OCI-M1 (cell line): ENCODE results near the gene CA5B.
"Not testable (repeated sequence)": the region's sequence is repeated elsewhere in the genome, so short reads cannot be mapped to it uniquely, and the experiment has no call there.

Experiments
- DNase-seq: peaks from one replicate; lab custom pipeline; 2025; lab: John Stamatoyannopoulos, UW

Gene CA5B

DNA sequence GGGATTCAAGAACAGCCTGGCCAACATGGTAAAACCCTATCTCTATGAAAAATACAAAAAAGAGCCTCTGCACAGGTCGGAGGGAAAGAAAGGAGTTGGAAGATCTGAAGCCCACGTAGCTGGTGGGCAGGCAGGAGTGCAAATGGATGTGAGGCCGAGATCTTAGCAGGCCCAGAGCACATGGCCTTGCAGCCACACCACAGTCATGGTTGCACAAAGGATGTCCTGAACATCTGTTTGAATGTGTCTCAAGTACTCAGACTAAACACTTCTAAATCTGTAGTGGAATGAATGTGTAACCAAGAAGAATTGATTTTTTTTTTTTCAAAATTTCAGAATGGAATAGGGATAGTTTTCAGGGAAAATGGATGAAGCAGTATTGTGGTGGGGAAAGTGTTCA is 10.8 kb downstream of the CA5B start:
- DNase-seq: no peak

GRCh38 chrX:15749642-15750610 is 11.9 kb downstream of the CA5B start:
- DNase-seq: no peak

- no peak for DNase-seq
These were observed 12.6 kb downstream of the CA5B start for GRCh38 chrX:15750611-15751154.

DNA sequence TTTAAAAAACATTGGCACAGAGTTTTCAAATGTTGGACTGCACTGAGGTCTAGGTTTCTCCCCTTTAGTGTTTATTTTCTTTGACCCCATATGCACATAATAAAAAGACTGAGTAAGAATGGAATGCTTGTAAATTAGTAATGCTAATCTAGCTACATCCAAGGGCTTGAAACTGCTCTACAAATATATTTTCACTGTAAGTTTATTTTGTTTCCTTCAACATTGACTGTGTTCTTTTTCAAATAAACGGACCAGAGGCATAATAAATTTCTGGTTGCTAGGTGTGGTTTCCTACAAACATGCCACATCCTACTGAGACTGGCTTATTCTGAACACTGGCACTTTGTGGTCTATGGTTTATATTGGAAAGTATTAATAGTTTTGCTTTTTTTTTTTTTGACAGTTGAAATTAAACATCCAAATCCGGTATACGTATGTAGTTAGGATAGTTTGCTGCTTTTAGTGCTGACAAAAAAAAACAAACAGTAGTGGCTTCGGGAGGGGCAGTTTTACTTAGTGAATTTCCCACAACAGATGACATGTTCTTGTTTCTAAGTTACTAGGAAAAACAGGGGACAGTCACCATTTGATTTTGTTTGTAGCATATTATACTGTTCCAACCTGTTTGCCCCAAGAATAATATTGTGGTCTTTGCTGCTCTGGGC is 13.2 kb downstream of the CA5B start:
- DNase-seq: no peak

DNA sequence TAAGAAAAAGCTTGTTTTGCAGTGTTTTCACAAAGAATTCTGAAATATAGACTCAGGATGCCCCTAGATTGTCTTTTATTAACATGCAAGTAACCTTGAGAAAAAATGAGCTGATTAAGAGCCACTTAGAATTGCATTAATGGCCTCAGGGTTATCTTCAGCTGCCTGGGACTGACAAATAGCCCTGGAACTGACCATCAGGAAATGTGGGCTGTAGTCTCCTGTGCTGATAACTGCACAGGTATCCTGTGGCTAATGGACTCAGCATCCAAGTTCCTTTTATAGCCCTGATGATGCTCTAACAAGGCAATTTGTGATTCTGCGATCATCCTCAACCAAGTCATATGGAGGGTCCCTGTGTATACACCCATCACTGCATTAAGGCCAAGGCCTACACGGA is 17.0 kb downstream of the CA5B start:
- no peak for DNase-seq

- DNase-seq: no peak
These were observed 20.1 kb downstream of the CA5B start for GRCh38 chrX:15758140-15758539.

DNA sequence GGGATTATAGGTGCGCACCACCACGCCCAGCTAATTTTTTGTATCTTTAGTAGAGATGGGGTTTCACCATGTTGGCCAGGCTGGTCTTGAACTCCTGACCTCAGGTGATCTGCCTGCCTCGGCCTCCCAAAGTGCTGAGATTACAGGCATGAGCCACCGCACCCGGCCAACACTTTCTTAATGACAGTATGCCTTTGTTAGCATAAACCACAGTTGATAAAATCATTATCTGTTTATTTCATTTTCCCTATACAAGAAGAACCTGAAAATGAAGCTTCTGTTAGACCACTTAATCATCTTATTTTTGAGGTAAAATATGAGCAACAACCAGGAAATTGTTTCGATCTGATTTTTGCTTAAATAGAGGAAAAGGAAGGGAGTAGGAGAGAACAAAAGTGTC is 21.8 kb downstream of the CA5B start:
- DNase-seq: not testable (repeated sequence)

GRCh38 chrX:15761564-15762191 is 23.6 kb downstream of the CA5B start:
- DNase-seq: peak; percentile 47

GRCh38 chrX:15769300-15769954 is 31.4 kb downstream of the CA5B start:
- DNase-seq: no peak

DNA sequence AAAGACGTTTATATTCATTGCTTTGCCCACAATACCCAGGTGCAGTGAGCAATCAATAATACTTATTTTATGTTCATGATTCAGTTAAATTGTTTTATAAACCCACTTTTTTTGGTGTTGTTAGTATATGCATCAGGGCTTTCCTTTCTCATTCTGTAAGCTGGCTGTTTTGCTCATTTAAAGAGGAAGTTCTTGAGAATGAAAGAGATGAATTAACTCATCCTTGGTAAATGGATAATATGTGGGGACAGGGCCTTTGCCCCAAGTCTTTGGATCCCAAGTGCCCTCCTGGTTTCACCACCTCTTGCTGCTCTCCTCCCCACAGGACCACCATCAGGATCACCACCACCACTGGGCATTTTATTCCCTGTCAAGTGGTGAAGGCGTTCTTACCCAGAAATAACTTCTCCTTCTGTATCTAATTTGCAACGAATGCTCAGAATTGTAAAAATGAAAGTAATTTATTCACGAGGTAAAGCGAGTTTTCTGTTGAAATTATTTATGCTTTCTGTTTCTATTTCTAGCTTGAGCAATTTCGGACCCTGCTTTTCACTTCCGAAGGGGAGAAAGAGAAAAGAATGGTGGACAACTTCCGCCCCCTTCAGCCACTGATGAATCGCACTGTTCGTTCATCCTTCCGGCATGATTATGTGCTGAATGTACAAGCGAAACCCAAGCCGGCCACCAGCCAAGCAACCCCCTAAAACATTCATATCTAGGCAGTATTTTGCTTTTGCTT is 44.1 kb downstream of the CA5B start:
- peak; percentile 78 for DNase-seq

DNA sequence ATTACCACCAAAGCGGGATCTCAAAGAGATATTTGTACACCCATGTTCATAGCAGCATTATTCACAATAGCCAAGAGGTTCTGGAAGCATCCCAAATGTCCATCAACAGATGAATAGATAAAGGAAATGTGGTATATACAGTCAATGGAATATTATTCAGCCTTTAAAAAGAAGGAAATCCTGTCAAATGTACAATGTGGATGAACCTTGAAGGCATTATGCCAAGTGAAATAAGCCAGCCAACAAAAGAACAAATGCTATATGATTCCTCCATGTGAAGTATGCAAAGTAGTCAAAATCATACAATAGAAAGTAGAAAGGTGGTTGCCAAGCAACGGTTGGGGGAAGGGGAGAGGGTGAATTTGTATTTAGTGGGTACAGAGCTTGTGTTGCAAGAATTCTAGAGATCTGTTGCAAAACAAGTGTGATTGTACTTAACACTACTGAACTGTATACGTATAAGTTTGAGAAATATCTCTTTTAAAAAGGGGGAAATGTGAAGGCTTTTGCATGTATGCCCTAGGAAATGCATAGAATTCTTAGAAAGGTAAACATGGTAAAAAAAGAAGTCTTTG is 47.2 kb downstream of the CA5B start:
- DNase-seq: no peak

DNA sequence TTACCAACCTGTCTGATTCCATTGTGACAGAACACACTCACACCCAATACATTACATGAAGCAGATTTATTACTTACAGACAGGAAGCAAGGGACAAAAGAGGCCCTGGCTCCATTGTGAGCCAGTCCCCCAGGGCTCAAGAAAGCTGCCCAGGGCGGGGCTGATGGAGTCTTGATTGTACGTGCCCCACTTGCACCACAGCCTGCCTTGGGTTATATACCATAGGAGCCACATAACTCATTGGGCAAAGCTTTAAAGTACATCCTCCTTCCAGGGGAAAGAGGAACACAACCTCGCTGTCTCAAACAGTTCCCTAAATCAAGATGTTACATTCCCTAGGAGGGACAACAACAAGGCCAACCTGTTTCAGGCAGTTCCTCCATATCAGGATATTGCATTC is 48.8 kb downstream of the CA5B start:
- no peak for DNase-seq

DNA sequence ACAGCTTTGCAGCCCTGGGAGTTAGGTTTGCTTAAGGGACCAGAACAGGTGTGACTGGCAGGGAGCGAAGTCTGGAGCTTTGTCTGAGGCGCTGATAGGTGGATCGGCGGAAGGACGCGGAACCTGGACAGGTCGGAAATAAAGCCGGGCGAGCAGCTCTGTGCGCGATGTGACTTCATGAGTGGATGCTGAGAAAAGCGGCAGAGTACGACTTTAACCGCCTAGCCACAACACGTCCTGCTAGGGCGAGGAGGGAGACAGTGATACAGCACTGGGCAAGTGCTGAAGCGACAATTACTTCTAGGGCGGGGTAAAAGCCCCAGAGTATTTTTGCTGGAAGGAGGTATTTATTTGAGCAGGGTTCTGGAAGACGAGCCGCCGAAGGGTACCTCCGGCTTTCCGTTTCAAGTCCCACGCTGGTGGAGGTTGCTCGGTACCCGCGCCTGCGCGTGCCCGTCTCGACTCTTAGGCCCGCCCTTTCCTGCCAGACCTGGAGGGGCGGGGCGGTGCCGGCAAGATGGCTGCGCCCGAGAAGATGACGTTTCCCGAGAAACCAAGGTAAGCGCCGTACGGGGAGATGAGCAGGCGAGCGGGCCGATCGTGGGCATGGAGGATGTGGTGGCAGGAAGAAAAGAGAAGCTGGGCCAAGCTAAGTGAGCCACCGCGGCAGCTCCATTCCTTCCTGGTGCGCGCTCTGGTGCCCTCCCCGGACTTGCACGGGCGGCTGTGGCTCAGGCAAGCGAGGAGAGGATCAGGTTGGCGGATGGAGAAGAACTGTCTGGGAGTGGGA is 52.1 kb downstream of the CA5B start, which contains the start of gene ZRSR2:
TSS of gene ZRSR2 (plus strand) at position 506 of the 790 bp plus-strand sequence. CDS start at position 518, 12 bp downstream.
- peak; percentile 85 for DNase-seq

DNA sequence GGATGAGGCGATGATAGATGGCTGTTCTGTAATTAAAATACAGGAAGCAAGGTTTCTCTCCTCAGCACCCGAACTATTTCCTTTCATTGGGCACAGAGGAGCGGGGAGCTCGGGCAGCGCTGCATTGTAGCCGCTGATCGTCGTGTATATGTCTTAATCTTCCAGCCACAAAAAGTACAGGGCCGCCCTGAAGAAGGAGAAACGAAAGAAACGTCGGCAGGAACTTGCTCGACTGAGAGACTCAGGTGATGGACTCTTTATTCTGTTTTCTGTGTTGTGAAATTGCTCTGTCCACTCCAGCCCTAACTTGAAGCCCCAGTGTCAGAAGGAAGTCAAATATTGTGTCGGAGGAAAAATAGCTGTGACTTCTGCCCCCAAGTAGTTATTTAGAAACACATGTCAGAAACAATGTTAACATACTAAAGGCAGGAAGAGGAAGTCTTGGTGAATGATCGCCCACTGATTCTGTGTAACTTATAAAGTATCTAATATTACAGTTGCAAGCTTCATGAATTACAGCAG is 52.8 kb downstream of the CA5B start:
- peak; percentile 59 for DNase-seq

- no peak for DNase-seq
These were observed 59.6 kb downstream of the CA5B start for GRCh38 chrX:15797707-15798106.

GRCh38 chrX:15804563-15804962 is 66.5 kb downstream of the CA5B start:
- DNase-seq: no peak

DNA sequence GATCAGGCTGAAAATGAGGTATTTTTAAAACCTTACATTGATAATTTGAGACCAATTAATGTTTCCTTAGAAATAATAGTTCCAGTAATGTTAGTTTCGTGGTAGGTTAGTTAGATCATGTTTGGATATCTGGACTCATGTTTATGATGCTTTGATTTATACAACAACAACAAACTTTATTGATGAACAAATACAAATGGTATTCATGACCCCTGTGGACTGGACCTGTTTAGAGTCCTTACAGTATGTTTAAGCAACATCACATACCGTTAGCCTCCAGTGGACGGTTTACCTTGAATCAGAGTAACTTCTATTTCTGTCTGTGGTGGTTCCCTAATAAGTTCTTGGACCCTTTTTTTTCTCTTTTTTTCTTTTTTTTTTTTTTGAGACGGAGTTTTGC is 70.2 kb downstream of the CA5B start:
- no peak for DNase-seq

GRCh38 chrX:15812192-15812938 is 74.3 kb downstream of the CA5B start:
- no peak for DNase-seq

GRCh38 chrX:15813416-15813815 is 75.3 kb downstream of the CA5B start:
- no peak for DNase-seq
